ENCODE results near the gene LTF. TPM values are rescaled to one million over a fixed set of nuclear protein-coding genes. Genes with fewer than 3 reads are reported as not detected.

The LTF gene
- total and polyA plus RNA-seq, 9 of the 15 experiments (the other 6 are each of a cell fraction or from before 2014, with no cell fraction given): 0.07 TPM; not detected in 8

GRCh38 chr3:46488735-46489361, 24.1 kb upstream of the LTF start (continued):
- TF ChIP-seq ZNF318 (IDR thresholded peaks at IDR 0.05; ENCODE audit: borderline replicate concordance in 1 of 2, low read depth in 1 of 2) (no peak), NR3C1 (CRISPR knock-in tag; IDR thresholded peaks at IDR 0.05) (no peak), ZFP1 (CRISPR knock-in tag; IDR thresholded peaks at IDR 0.05) (0 out of 2 replicates have a peak, but pooled peaks have one; percentile 6), CBX3 (IDR thresholded peaks at IDR 0.05; ENCODE audit: borderline replicate concordance in 1 of 2, low read length in 2 of 2) (peak in 1 of 2 experiments; percentile 73; a peak in 1 of 3 replicates), ZNF274 (IDR thresholded peaks at IDR 0.05; ENCODE audit: borderline replicate concordance, low read depth, low read length) (no peak), BACH1 (tag; IDR thresholded peaks at IDR 0.05) (no peak), ZKSCAN3 (CRISPR knock-in tag; IDR thresholded peaks at IDR 0.05) (no peak), ARID1B (IDR thresholded peaks at IDR 0.05) (peak; percentile 37), ELF4 (CRISPR knock-in tag; IDR thresholded peaks at IDR 0.05) (peak; percentile 12; the same call in 1 of the 2 replicates), U2AF1 (optimal IDR thresholded peaks at IDR 0.05; ENCODE audit: low read depth, low read length) (no peak), ZNF668 (CRISPR knock-in tag; IDR thresholded peaks at IDR 0.05) (no peak), CHD4 (IDR thresholded peaks at IDR 0.05; ENCODE audit: insufficient read depth, insufficient replicate concordance, low read depth, low read length, poor library complexity, severe bottlenecking) (no peak), HDGF (IDR thresholded peaks at IDR 0.05) (peak; percentile 97), TAL1 (IDR thresholded peaks at IDR 0.05) (no peak), THRAP3 (IDR thresholded peaks at IDR 0.05; ENCODE audit: borderline replicate concordance) (no peak; the same call in 1 of the 2 replicates)
- TF ChIP-seq, protein P1, sequence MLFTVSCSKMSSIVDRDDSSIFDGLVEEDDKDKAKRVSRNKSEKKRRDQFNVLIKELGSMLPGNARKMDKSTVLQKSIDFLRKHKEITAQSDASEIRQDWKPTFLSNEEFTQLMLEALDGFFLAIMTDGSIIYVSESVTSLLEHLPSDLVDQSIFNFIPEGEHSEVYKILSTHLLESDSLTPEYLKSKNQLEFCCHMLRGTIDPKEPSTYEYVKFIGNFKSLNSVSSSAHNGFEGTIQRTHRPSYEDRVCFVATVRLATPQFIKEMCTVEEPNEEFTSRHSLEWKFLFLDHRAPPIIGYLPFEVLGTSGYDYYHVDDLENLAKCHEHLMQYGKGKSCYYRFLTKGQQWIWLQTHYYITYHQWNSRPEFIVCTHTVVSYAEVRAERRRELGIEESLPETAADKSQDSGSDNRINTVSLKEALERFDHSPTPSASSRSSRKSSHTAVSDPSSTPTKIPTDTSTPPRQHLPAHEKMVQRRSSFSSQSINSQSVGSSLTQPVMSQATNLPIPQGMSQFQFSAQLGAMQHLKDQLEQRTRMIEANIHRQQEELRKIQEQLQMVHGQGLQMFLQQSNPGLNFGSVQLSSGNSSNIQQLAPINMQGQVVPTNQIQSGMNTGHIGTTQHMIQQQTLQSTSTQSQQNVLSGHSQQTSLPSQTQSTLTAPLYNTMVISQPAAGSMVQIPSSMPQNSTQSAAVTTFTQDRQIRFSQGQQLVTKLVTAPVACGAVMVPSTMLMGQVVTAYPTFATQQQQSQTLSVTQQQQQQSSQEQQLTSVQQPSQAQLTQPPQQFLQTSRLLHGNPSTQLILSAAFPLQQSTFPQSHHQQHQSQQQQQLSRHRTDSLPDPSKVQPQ (CRISPR knock-in tag; IDR thresholded peaks at IDR 0.05; ENCODE audit: borderline replicate concordance): no peak
- TF ChIP-seq, protein P2, sequence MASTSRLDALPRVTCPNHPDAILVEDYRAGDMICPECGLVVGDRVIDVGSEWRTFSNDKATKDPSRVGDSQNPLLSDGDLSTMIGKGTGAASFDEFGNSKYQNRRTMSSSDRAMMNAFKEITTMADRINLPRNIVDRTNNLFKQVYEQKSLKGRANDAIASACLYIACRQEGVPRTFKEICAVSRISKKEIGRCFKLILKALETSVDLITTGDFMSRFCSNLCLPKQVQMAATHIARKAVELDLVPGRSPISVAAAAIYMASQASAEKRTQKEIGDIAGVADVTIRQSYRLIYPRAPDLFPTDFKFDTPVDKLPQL (IDR thresholded peaks at IDR 0.05; ENCODE audit: extremely low read depth, insufficient read length): no peak

All from K562 (cell line).